Tibial nerve (tissue), 3 donors: ENCODE results near the gene ACTR6.
"Not testable (repeated sequence)": the region's sequence is repeated elsewhere in the genome, so short reads cannot be mapped to it uniquely, and the experiment has no call there.

Experiments
- POLR2A ChIP-seq, 2 donors: fragments of 450-650 bp; IDR thresholded peaks; one replicate each; pipeline ENCODE4 v1.6.1; 2017; ENCODE audit warnings: antibody characterized with exemption in 2 of 2, mild to moderate bottlenecking in 2 of 2, moderate library complexity in 2 of 2
- TF ChIP-seq, protein P1 (sequence below), 5 experiments: fragments of 200-600 bp in 3 of 5; fragments of 450-650 bp in 2 of 5; sonication (generic) in 3 of 5; IDR thresholded peaks; one replicate each; pipeline ENCODE4 v1.5.1; 2016 to 2019; ENCODE audit warnings: antibody characterized with exemption in 5 of 5, mild to moderate bottlenecking in 3 of 5, moderate library complexity in 2 of 5

- TF ChIP-seq, protein P1, sequence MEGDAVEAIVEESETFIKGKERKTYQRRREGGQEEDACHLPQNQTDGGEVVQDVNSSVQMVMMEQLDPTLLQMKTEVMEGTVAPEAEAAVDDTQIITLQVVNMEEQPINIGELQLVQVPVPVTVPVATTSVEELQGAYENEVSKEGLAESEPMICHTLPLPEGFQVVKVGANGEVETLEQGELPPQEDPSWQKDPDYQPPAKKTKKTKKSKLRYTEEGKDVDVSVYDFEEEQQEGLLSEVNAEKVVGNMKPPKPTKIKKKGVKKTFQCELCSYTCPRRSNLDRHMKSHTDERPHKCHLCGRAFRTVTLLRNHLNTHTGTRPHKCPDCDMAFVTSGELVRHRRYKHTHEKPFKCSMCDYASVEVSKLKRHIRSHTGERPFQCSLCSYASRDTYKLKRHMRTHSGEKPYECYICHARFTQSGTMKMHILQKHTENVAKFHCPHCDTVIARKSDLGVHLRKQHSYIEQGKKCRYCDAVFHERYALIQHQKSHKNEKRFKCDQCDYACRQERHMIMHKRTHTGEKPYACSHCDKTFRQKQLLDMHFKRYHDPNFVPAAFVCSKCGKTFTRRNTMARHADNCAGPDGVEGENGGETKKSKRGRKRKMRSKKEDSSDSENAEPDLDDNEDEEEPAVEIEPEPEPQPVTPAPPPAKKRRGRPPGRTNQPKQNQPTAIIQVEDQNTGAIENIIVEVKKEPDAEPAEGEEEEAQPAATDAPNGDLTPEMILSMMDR (IDR thresholded peaks at IDR 0.05), result not testable (repeated sequence)
- not testable (repeated sequence) for TF ChIP-seq POLR2A (IDR thresholded peaks at IDR 0.05)
These were observed 64.5 kb downstream of the ACTR6 start for GRCh38 chr12:100265107-100265506.
